Natural killer cell (primary cell): ENCODE measurements around the gene ARL11. TPM values are rescaled to one million over a fixed set of nuclear protein-coding genes. Genes with fewer than 3 reads are reported as not detected.

ENCODE experiments used
- ATAC-seq, 3 donors: fragments of 150-1000 bp in 2 of 3; fragments of 200-7000 bp in 1 of 3; cut with Tn5 transposase; 1 replicate in 1 of 3; 2 replicates in 2 of 3; pipeline ENCODE4 v1.10.0; 2021; ENCODE audit warnings: mild to moderate bottlenecking in 2 of 3, moderate library complexity in 2 of 3
- DNase-seq, 2 donors: peaks; one replicate each; pipeline versions ENCODE4 v3.0.0 to v3.0.0-alpha.2; 2013 to 2021; ENCODE audit warnings: mixed read lengths in 1 of 2
- H3K27ac ChIP-seq: one replicate; pipeline ENCODE4 v1.5.1; 2013; ENCODE audit warnings: mild to moderate bottlenecking, low read length
- H3K27me3 ChIP-seq: one replicate; pipeline ENCODE4 v1.6.1; 2013; ENCODE audit warnings: low read length; ENCODE audit not compliant: control insufficient read depth, insufficient read depth
- H3K36me3 ChIP-seq: one replicate; pipeline ENCODE4 v1.6.1; 2013; ENCODE audit warnings: low read length; ENCODE audit not compliant: control insufficient read depth, insufficient read depth
- H3K4me1 ChIP-seq: one replicate; pipeline ENCODE4 v1.6.1; 2013; ENCODE audit warnings: low read length; ENCODE audit not compliant: control insufficient read depth, insufficient read depth
- H3K4me3 ChIP-seq: one replicate; pipeline ENCODE4 v1.5.1; 2013; ENCODE audit warnings: low read length
- H3K9me3 ChIP-seq: one replicate; pipeline ENCODE4 v1.6.1; 2013; ENCODE audit warnings: low read length; ENCODE audit not compliant: control insufficient read depth, insufficient read depth
- H3K27ac Mint-ChIP-seq, 2 donors: one replicate each; pipeline ENCODE4 v1.8.0; 2022; ENCODE audit warnings: mild to moderate bottlenecking in 2 of 2, mixed read lengths in 2 of 2, moderate library complexity in 1 of 2
- H3K27me3 Mint-ChIP-seq, 2 donors: one replicate each; pipeline ENCODE4 v1.8.0; 2022; ENCODE audit warnings: low read depth in 2 of 2, mixed read lengths in 2 of 2
- H3K36me3 Mint-ChIP-seq: one replicate; pipeline ENCODE4 v1.8.0; 2022; ENCODE audit warnings: mixed read lengths
- H3K4me1 Mint-ChIP-seq, 2 donors: one replicate each; pipeline ENCODE4 v1.8.0; 2022; ENCODE audit warnings: mixed read lengths in 2 of 2
- H3K4me3 Mint-ChIP-seq: one replicate; pipeline ENCODE4 v1.8.0; 2022; ENCODE audit warnings: mild to moderate bottlenecking, moderate library complexity, mixed read lengths
- H3K9me3 Mint-ChIP-seq, 2 donors: one replicate each; pipeline ENCODE4 v1.8.0; 2022; ENCODE audit warnings: mixed read lengths in 2 of 2
- CTCF ChIP-seq: fragments of 200-600 bp; IDR thresholded peaks from one replicate; pipeline ENCODE4 v1.8.0; 2022; ENCODE audit warnings: antibody characterized with exemption
- WGBS: methylation state at CpG from one replicate; pipeline ENCODE4 v1.1.7; 2013; ENCODE audit warnings: missing lambda C conversion rate; ENCODE audit not compliant: insufficient coverage; 5-methylcytosine and 5-hydroxymethylcytosine counted together
- intact Hi-C: fragments of 100-400 bp; cut with micrococcal nuclease; formaldehyde crosslinking; loops from one replicate; pipeline ENCODE4 v1.14.2; 2022
- total RNA-seq, 4 donors: library from RNA; stranded (reverse); fragments of 120-200 nt in 1 of 4; gene quantifications; one replicate each; pipeline versions ENCODE4 v1.2.3 to v1.2.4, GENCODE V29; 2013 to 2022

The ARL11 gene
- total RNA-seq, 3 donors from 2014 or later (not counting 1 experiment from before 2014, with no cell fraction given), result 0.48 to 1.5 (median 0.61) TPM

DNA sequence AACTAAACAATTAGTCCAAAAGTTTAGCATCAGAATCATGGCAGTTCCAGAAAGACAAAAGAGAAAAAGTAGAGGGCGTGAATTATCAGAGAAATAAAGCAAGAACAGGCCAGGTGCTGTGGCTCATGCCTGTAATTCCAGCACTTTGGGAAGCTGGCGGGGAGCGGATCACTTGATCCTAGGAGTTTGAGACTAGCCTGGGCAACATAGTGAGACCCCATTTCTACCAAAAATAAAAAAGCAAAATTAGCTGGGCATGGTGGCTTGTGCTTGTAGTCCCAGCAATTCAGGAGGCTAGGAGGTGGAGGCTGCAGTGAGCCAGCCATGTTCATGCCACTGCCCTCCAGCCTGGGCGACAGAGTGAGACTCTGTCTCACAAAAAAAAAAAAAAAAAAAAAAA is 18.4 kb downstream of the ARL11 start:
- intact Hi-C loops, result no loop called here
- ATAC-seq, result no peak
- Histone ChIP-seq H3K27ac (no peak overlapping the region), H3K27me3 (no peaks in the 10 kb centered on the region), H3K36me3 (no peaks in the 10 kb centered on the region), H3K9me3 (no peaks in the 10 kb centered on the region), H3K4me3 (no peak overlapping the region), H3K4me1 (peaks cover 6% of the 10 kb centered on the region)
- Mint-ChIP-seq H3K36me3 (no peaks in the 10 kb centered on the region), H3K4me3 (no peak overlapping the region), H3K27me3 (peaks cover 0 to 3% of the 10 kb centered on the region in 2 donors), H3K4me1 (peaks cover 0 to 5% of the 10 kb centered on the region in 2 donors), H3K9me3 (no peaks in the 10 kb centered on the region), H3K27ac (no peak overlapping the region)
- WGBS, result 92% methylated on average over 3 of the region's 4 CpGs
- DNase-seq, result no peak
- no peak for TF ChIP-seq CTCF

DNA sequence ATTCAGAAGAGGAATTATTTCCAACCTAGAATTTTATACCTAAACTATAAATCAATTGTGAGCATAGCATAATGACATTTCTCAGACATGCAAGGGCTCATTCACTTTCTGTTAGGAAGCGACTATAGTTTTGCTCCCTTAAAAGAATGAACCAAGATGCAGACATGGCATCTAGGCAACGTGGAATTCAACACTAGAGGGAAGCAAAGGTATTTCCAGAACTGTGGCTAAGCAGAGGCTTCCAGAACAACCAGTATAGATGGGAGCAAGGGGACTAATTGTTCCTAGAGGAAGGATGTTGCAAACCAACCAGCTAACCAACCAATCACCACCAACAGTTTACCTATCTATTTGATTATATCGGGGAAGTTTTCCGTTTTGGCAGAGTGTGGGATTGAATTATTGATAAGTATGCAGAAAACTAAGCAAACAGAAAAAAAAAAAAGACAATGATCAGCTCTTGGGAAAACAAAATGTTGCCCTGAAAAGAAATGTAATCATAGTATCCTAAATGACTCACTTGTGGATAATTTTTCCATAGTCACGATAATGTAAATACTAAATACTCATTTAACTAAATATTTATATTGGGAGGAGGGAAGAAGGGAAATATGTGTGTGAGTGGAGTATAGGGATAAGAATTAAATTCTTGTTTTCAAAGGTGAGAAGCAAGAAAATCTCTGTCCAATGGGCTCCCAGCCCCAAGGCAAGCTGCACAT is 21.1 kb downstream of the ARL11 start:
- no peak overlapping the region for H3K27ac ChIP-seq
- TF ChIP-seq CTCF, result no peak
- no peaks in the 10 kb centered on the region for H3K27me3 ChIP-seq
- Mint-ChIP-seq H3K9me3 (no peaks in the 10 kb centered on the region), H3K27ac (no peak overlapping the region), H3K4me3 (no peak overlapping the region), H3K4me1 (no peaks in the 10 kb centered on the region), H3K36me3 (no peaks in the 10 kb centered on the region), H3K27me3 (peaks cover 0 to 3% of the 10 kb centered on the region in 2 donors)
- no peak overlapping the region for H3K4me3 ChIP-seq
- H3K4me1 ChIP-seq, result no peaks in the 10 kb centered on the region
- WGBS, result 71% methylated on average over 2 of the region's 5 CpGs
- intact Hi-C loops, result no loop called here
- H3K9me3 ChIP-seq, result no peaks in the 10 kb centered on the region
- ATAC-seq (no peak), DNase-seq (no peak)
- H3K36me3 ChIP-seq, result no peaks in the 10 kb centered on the region

- DNase-seq, result no peak
- H3K4me1 ChIP-seq, result peaks cover 2% of the 10 kb centered on the region
- no peak overlapping the region for H3K27ac ChIP-seq
- no peaks in the 10 kb centered on the region for H3K36me3 ChIP-seq
- intact Hi-C loops, result loop anchor here (10.0 kb wide), 1 partner anchor 1265 kb away; no protein-coding TSS in a partner anchor
- H3K4me1 Mint-ChIP-seq, result peaks cover 0 to 4% of the 10 kb centered on the region in 2 donors
- H3K27me3 Mint-ChIP-seq, result peaks cover 0 to 3% of the 10 kb centered on the region in 2 donors
- no peak overlapping the region for H3K4me3 ChIP-seq
- no peak overlapping the region for H3K4me3 Mint-ChIP-seq
- H3K27me3 ChIP-seq, result no peaks in the 10 kb centered on the region
- H3K9me3 Mint-ChIP-seq, result no peaks in the 10 kb centered on the region
- WGBS, result 81% methylated on average over 2 of the region's 2 CpGs
- no peak for ATAC-seq
- no peak for TF ChIP-seq CTCF
- no peaks in the 10 kb centered on the region for H3K9me3 ChIP-seq
- H3K36me3 Mint-ChIP-seq, result no peaks in the 10 kb centered on the region
- H3K27ac Mint-ChIP-seq, result no peak overlapping the region
These were observed 21.6 kb downstream of the ARL11 start for GRCh38 chr13:49649963-49650312.
